Lung (tissue), 12 donors: ENCODE measurements around the gene QPRT. TPM values are rescaled to one million over a fixed set of nuclear protein-coding genes. Genes with fewer than 3 reads are reported as not detected.

Experiments
- ATAC-seq: fragments of 200-7000 bp; cut with Tn5 transposase; one replicate; pipeline ENCODE4 v1.9.1; 2020; ENCODE audit warnings: moderate number of reproducible peaks; ENCODE audit not compliant: insufficient read depth, low FRiP score
- DNase-seq, 3 donors: peaks; one replicate each; pipeline ENCODE4 v3.0.0-alpha.2; 2013 to 2017
- H3K27ac ChIP-seq, 2 donors: one replicate each; pipeline ENCODE4 v1.5.1; 2013; ENCODE audit warnings: mild to moderate bottlenecking in 2 of 2, moderate library complexity in 2 of 2, control low read depth in 1 of 2, inconsistent platforms in 1 of 2, low read depth in 1 of 2, low read length in 1 of 2
- H3K27me3 ChIP-seq, 3 donors: one replicate each; pipeline ENCODE4 v1.5.1; 2013; ENCODE audit warnings: low read length in 2 of 3; ENCODE audit not compliant: control insufficient read depth in 3 of 3, insufficient read depth in 3 of 3
- H3K36me3 ChIP-seq, 4 donors: one replicate each; pipeline ENCODE4 v1.5.1; 2013; ENCODE audit warnings: low read length in 4 of 4, mild to moderate bottlenecking in 1 of 4, moderate library complexity in 1 of 4; ENCODE audit not compliant: control insufficient read depth in 4 of 4, insufficient read depth in 4 of 4
- H3K4me1 ChIP-seq, 5 donors: one replicate each; pipeline ENCODE4 v1.5.1; 2013; ENCODE audit warnings: low read length in 5 of 5, mild to moderate bottlenecking in 2 of 5, moderate library complexity in 1 of 5; ENCODE audit not compliant: control insufficient read depth in 5 of 5, insufficient read depth in 5 of 5
- H3K4me3 ChIP-seq: one replicate; pipeline ENCODE4 v1.5.1; 2013; ENCODE audit warnings: mild to moderate bottlenecking, control low read depth, moderate library complexity
- H3K9ac ChIP-seq, 2 donors: one replicate each; pipeline ENCODE4 v1.5.1; 2013; ENCODE audit warnings: low read length in 2 of 2, control low read depth in 1 of 2; ENCODE audit not compliant: insufficient read depth in 1 of 2
- H3K9me3 ChIP-seq, 4 donors: one replicate each; pipeline ENCODE4 v1.5.1; 2013; ENCODE audit warnings: low read length in 3 of 4, mild to moderate bottlenecking in 1 of 4, moderate library complexity in 1 of 4; ENCODE audit not compliant: control insufficient read depth in 4 of 4, insufficient read depth in 3 of 4
- CTCF ChIP-seq: IDR thresholded peaks from 2 replicates; pipeline ENCODE4 v1.5.1; 2012; ENCODE audit warnings: mild to moderate bottlenecking; ENCODE audit errors: control extremely low read depth, extremely low read depth
- WGBS, 2 donors: extraction: QIAGEN DNeasy Blood & Tissue Kit; methylation state at CpG; one replicate each; pipeline ENCODE4 v1.1.7; 2013; 5-methylcytosine and 5-hydroxymethylcytosine counted together
- polyA plus RNA-seq, 2 donors: library from polyadenylated mRNA; stranded (reverse); fragments of 200-250 nt; gene quantifications; one replicate each; pipeline ENCODE4 v1.2.1, GENCODE V29; 2013
- total RNA-seq, 2 donors: library from RNA; depleted of rRNA in 1 of 2; stranded (reverse); fragments of >200 nt in 1 of 2; gene quantifications; one replicate each; pipeline ENCODE4 v1.2.1, GENCODE V29; 2014 to 2021
- donor health status: control.
- donor health status: control.
- donor health status: Bipolar disorder and iron deficiency.
- donor health status: healthy.
- donor health status: DM: yes; HTN: yes; CAD: no.

Gene QPRT
- total and polyA plus RNA-seq, 4 donors: 8.7 to 23.1 (median 15.8) TPM

GRCh38 chr16:29641561-29641960, 37.4 kb upstream of the QPRT start:
- H3K9me3 ChIP-seq: no peaks in the 10 kb centered on the region
- 22 to 34% methylated on average over 3 of the region's 3 CpGs for WGBS, 2 donors
- H3K9ac ChIP-seq: no peak overlapping the region
- no peak for TF ChIP-seq CTCF
- H3K4me1 ChIP-seq: no peaks in the 10 kb centered on the region
- no peaks in the 10 kb centered on the region for H3K27me3 ChIP-seq
- DNase-seq: peak in 2 of 3 donors; percentile 36 to 44
- ATAC-seq: no peak
- no peaks in the 10 kb centered on the region for H3K36me3 ChIP-seq
- no peak overlapping the region for H3K4me3 ChIP-seq
- H3K27ac ChIP-seq: no peak overlapping the region

- ATAC-seq (no peak), DNase-seq (no peak)
- no peaks in the 10 kb centered on the region for H3K9me3 ChIP-seq
- H3K27me3 ChIP-seq: no peaks in the 10 kb centered on the region
- H3K4me1 ChIP-seq: no peaks in the 10 kb centered on the region
- no peak for TF ChIP-seq CTCF
- no peak overlapping the region for H3K27ac ChIP-seq
- no peak overlapping the region for H3K9ac ChIP-seq
- 94% methylated on average over 7 of the region's 7 CpGs for WGBS, 2 donors
- no peak overlapping the region for H3K4me3 ChIP-seq
- H3K36me3 ChIP-seq: no peaks in the 10 kb centered on the region
Measured at GRCh38 chr16:29643596-29643995, 35.4 kb upstream of the QPRT start.

- 72 to 77% methylated on average over 9 of the region's 9 CpGs for WGBS, 2 donors
- TF ChIP-seq CTCF: no peak
- DNase-seq (no peak), ATAC-seq (no peak)
- Histone ChIP-seq H3K9me3 (no peaks in the 10 kb centered on the region), H3K9ac (no peak overlapping the region), H3K4me1 (no peaks in the 10 kb centered on the region), H3K27me3 (no peaks in the 10 kb centered on the region), H3K36me3 (no peaks in the 10 kb centered on the region), H3K27ac (no peak overlapping the region), H3K4me3 (no peak overlapping the region)
Measured at GRCh38 chr16:29644338-29644857, 34.6 kb upstream of the QPRT start.
